IMR-90 (cell line): ENCODE results near the gene COL4A2. TPM values are rescaled to one million over a fixed set of nuclear protein-coding genes. Genes with fewer than 3 reads are reported as not detected.

ENCODE experiments used
- ATAC-seq: fragments of 200-7000 bp; cut with Tn5 transposase; 2 replicates; pipeline ENCODE4 v1.9.1; 2020; ENCODE audit warnings: low read depth, mild to moderate bottlenecking, moderate library complexity
- BruUV-seq: library from RNA; stranded (reverse); fragments of 400-500 nt; replicated peaks from 2 replicates; lab custom pipeline; 2021; lab: Mats Ljungman, UMichigan
- CTCF ChIA-PET: fragments of 300-600 bp; formaldehyde crosslinking; extraction: SDS; loops from one replicate; lab custom pipeline; 2021; ENCODE audit warnings: antibody characterized with exemption; lab: Yijun Ruan, JAX
- POLR2A ChIA-PET: fragments of 300-600 bp; sonication (Branson Sonifier 250); formaldehyde crosslinking; loops from one replicate; lab custom pipeline; 2022; ENCODE audit warnings: antibody characterized with exemption; ENCODE audit not compliant: unreplicated experiment; lab: Charles Lee
- DNase-seq: peaks from one replicate; pipeline ENCODE4 v3.0.0; 2013
- H2AFZ ChIP-seq: replicated peaks from 2 replicates; pipeline ENCODE3; 2013; ENCODE audit warnings: low read length, mild to moderate bottlenecking; ENCODE audit not compliant: poor library complexity
- H2AK5ac ChIP-seq: 2 replicates; pipeline ENCODE4 v1.6.1; 2013; ENCODE audit warnings: low read depth, low read length, inconsistent platforms
- H2AK9ac ChIP-seq: replicated peaks from 2 replicates; pipeline ENCODE3; 2013; ENCODE audit warnings: mild to moderate bottlenecking, low read depth, low read length, moderate library complexity; ENCODE audit not compliant: poor library complexity
- H2BK120ac ChIP-seq: 2 replicates; pipeline ENCODE4 v1.6.1; 2013; ENCODE audit warnings: low read depth, low read length, inconsistent platforms
- H2BK15ac ChIP-seq: 3 replicates; pipeline ENCODE4 v1.6.1; 2013; ENCODE audit warnings: low read depth, low read length, inconsistent platforms
- H2BK20ac ChIP-seq: 2 replicates; pipeline ENCODE4 v1.6.1; 2013; ENCODE audit warnings: low read depth, mild to moderate bottlenecking, inconsistent platforms, low read length, moderate library complexity
- H2BK5ac ChIP-seq: 2 replicates; pipeline ENCODE4 v1.6.1; 2013; ENCODE audit warnings: mild to moderate bottlenecking, low read depth, low read length, inconsistent platforms; ENCODE audit not compliant: poor library complexity, severe bottlenecking
- H3K14ac ChIP-seq: replicated peaks from 2 replicates; pipeline ENCODE4 v1.6.1; 2013; ENCODE audit warnings: low read depth, low read length, inconsistent platforms
- H3K18ac ChIP-seq: 2 replicates; pipeline ENCODE4 v1.6.1; 2013; ENCODE audit warnings: low read depth, low read length, control low read depth
- H3K23ac ChIP-seq: 2 replicates; pipeline ENCODE4 v1.6.1; 2013; ENCODE audit warnings: low read depth, low read length, inconsistent platforms
- H3K27ac ChIP-seq: 2 replicates; pipeline ENCODE4 v1.5.1; 2013; ENCODE audit warnings: mild to moderate bottlenecking, control low read depth, low read length; ENCODE audit not compliant: insufficient read depth
- H3K27me3 ChIP-seq: 2 replicates; pipeline ENCODE4 v1.6.1; 2013; ENCODE audit warnings: low read length; ENCODE audit not compliant: control insufficient read depth, insufficient read depth
- H3K36me3 ChIP-seq: 2 replicates; pipeline ENCODE4 v1.6.1; 2013; ENCODE audit warnings: low read length, mixed read lengths; ENCODE audit not compliant: control insufficient read depth, insufficient read depth
- H3K4ac ChIP-seq: 2 replicates; pipeline ENCODE4 v1.6.1; 2013; ENCODE audit warnings: low read depth, low read length, inconsistent platforms
- H3K4me1 ChIP-seq: 2 replicates; pipeline ENCODE4 v1.6.1; 2013; ENCODE audit warnings: low read length, mixed read lengths; ENCODE audit not compliant: control insufficient read depth, insufficient read depth
- H3K4me2 ChIP-seq: 2 replicates; pipeline ENCODE4 v1.6.1; 2013; ENCODE audit warnings: low read depth, mild to moderate bottlenecking, control low read depth, low read length, moderate library complexity
- H3K4me3 ChIP-seq: 2 replicates; pipeline ENCODE4 v1.5.1; 2013; ENCODE audit warnings: low read depth, mild to moderate bottlenecking, control low read depth, low read length, moderate library complexity; ENCODE audit not compliant: insufficient read depth
- H3K56ac ChIP-seq: 2 replicates; pipeline ENCODE4 v1.6.1; 2013; ENCODE audit warnings: low read length, inconsistent platforms; ENCODE audit not compliant: insufficient read depth; ENCODE audit errors: extremely low read depth
- H3K79me1 ChIP-seq, 2 experiments: 2 replicates each; pipeline ENCODE4 v1.6.1; 2013; ENCODE audit warnings: low read length in 2 of 2, inconsistent platforms in 1 of 2, low read depth in 1 of 2
- H3K9ac ChIP-seq: 2 replicates; pipeline ENCODE4 v1.6.1; 2013; ENCODE audit warnings: low read depth, low read length, control low read depth
- H3K9me1 ChIP-seq: 2 replicates; pipeline ENCODE4 v1.6.1; 2013; ENCODE audit warnings: low read length, inconsistent platforms; ENCODE audit not compliant: insufficient read depth
- H3K9me3 ChIP-seq: 2 replicates; pipeline ENCODE4 v1.6.1; 2013; ENCODE audit warnings: low read length; ENCODE audit not compliant: control insufficient read depth, insufficient read depth
- H4K20me1 ChIP-seq: 2 replicates; pipeline ENCODE4 v1.6.1; 2013; ENCODE audit warnings: low read length, inconsistent platforms; ENCODE audit not compliant: insufficient read depth
- H4K5ac ChIP-seq: 2 replicates; pipeline ENCODE4 v1.6.1; 2013; ENCODE audit warnings: mild to moderate bottlenecking, low read depth, low read length, control low read depth
- H4K8ac ChIP-seq, 2 experiments: 2 replicates each; pipeline ENCODE4 v1.6.1; 2013; ENCODE audit warnings: low read depth in 2 of 2, low read length in 2 of 2, control low read depth in 1 of 2, inconsistent platforms in 1 of 2
- H4K91ac ChIP-seq: 2 replicates; pipeline ENCODE4 v1.6.1; 2013; ENCODE audit warnings: low read depth, low read length, inconsistent platforms; ENCODE audit not compliant: insufficient read depth
- CEBPB ChIP-seq: IDR thresholded peaks from 2 replicates; pipeline ENCODE4 v1.6.1; 2012; ENCODE audit warnings: low read depth, low read length, improper control_type of control experiment
- CTCF ChIP-seq: conservative IDR thresholded peaks from 2 replicates; pipeline ENCODE4 v1.5.1; 2012; ENCODE audit warnings: mild to moderate bottlenecking, low read depth, low read length, improper control_type of control experiment
- ELK1 ChIP-seq: fragments of 150-350 bp; IDR thresholded peaks from 2 replicates; pipeline ENCODE4 v1.6.1; 2016; ENCODE audit warnings: low read depth, mild to moderate bottlenecking, low read length, moderate library complexity, borderline replicate concordance
- FOS ChIP-seq: fragments of 150-350 bp; IDR thresholded peaks from 2 replicates; pipeline ENCODE4 v1.6.1; 2016; ENCODE audit warnings: low read depth, low read length
- MAZ ChIP-seq: IDR thresholded peaks from 2 replicates; pipeline ENCODE4 v1.6.1; 2012; ENCODE audit warnings: low read depth, mild to moderate bottlenecking, low read length, improper control_type of control experiment, moderate library complexity, borderline replicate concordance
- MXI1 ChIP-seq: IDR thresholded peaks from 2 replicates; pipeline ENCODE4 v1.6.1; 2012; ENCODE audit warnings: low read depth, mild to moderate bottlenecking, low read length, moderate library complexity, borderline replicate concordance
- RAD21 ChIP-seq: IDR thresholded peaks from 2 replicates; pipeline ENCODE4 v1.6.1; 2012; ENCODE audit warnings: low read length, improper control_type of control experiment
- RCOR1 ChIP-seq: IDR thresholded peaks from 2 replicates; pipeline ENCODE4 v1.6.1; 2012; ENCODE audit warnings: mild to moderate bottlenecking, low read length, improper control_type of control experiment; ENCODE audit not compliant: insufficient replicate concordance
- RFX5 ChIP-seq: IDR thresholded peaks from 2 replicates; pipeline ENCODE4 v1.8.0; 2012; ENCODE audit warnings: low read depth, mild to moderate bottlenecking, low read length, moderate library complexity
- USF2 ChIP-seq: fragments of 150-350 bp; IDR thresholded peaks from 2 replicates; pipeline ENCODE4 v1.6.1; 2017; ENCODE audit warnings: mild to moderate bottlenecking, antibody characterized with exemption, low read length, low read depth
- WGBS, 2 experiments: methylation state at CpG; one replicate each; pipeline versions ENCODE4 v1.1.5 to v1.1.7; 2013; ENCODE audit warnings: missing lambda C conversion rate in 2 of 2; ENCODE audit not compliant: insufficient read length in 1 of 2; ENCODE audit errors: extremely low coverage in 2 of 2; 5-methylcytosine and 5-hydroxymethylcytosine counted together
- dilution Hi-C: fragments of 300-500 bp; cut with HindIII; formaldehyde crosslinking; loops from one replicate; pipeline ENCODE4 v1.14.3; 2018; ENCODE audit warnings: low sequenced_read_pairs; ENCODE audit not compliant: unreplicated experiment
- in situ Hi-C: fragments of 300-500 bp; cut with MboI; formaldehyde crosslinking; loops from 3 replicates; pipeline ENCODE4 v1.14.3; 2019; ENCODE audit warnings: low sequenced_read_pairs, inconsistent platforms, mixed read lengths
- intact Hi-C: fragments of 100-400 bp; cut with micrococcal nuclease; formaldehyde crosslinking; loops from 2 replicates; pipeline ENCODE4 v1.10.0; 2022
- polyA plus RNA-seq, 3 experiments: library from polyadenylated mRNA; depleted of rRNA; stranded (reverse); fragments of >200 nt; gene quantifications; 2 replicates each; pipeline ENCODE4 v1.2.3, GENCODE V29; 2012; ENCODE audit warnings: low replicate concordance in 1 of 3
- total RNA-seq: library from RNA; depleted of rRNA; stranded (reverse); fragments of >200 nt; gene quantifications from 2 replicates; pipeline ENCODE4 v1.2.3, GENCODE V29; 2012

The COL4A2 gene
- total and polyA plus RNA-seq, 2 of the 4 experiments (the other 2 are of a cell fraction) = 90.7 to 457 TPM

GRCh38 chr13:110518571-110518970 lies 211.5 kb downstream of the COL4A2 start:
- H3K4ac ChIP-seq = no peak overlapping the region
- no peak overlapping the region for H2AFZ ChIP-seq
- 77% methylated on average over 5 of the region's 11 CpGs; no CpG with 5 or more reads in 1 of the 2 experiments for WGBS, 2 experiments
- CTCF ChIA-PET = interaction anchor here (1.0 kb wide), 1 partner anchor 9 kb away, joined by 3 read pairs; no protein-coding TSS in a partner anchor
- no peaks in the 10 kb centered on the region; the same call in 1 of the 2 replicates for H4K20me1 ChIP-seq
- H4K8ac ChIP-seq = no peak overlapping the region
- intact Hi-C loops = no loop called here
- no peak overlapping the region for H2AK9ac ChIP-seq
- no peak overlapping the region for H3K9ac ChIP-seq
- no peak overlapping the region for H2BK15ac ChIP-seq
- peaks cover 8% of the 10 kb centered on the region for H3K9me1 ChIP-seq
- dilution Hi-C loops = no loop called here
- no peak for DNase-seq
- no peak overlapping the region for H3K18ac ChIP-seq
- ATAC-seq = peak; percentile 7; the same call in 1 of the 2 replicates
- in situ Hi-C loops = no loop called here
- H3K36me3 ChIP-seq = peaks cover 18% of the 10 kb centered on the region
- no peak overlapping the region for H3K23ac ChIP-seq
- H4K5ac ChIP-seq = no peak overlapping the region
- H3K56ac ChIP-seq = no peak overlapping the region
- BruUV-seq = no TSS peak
- no peak overlapping the region for H3K4me3 ChIP-seq
- H3K27ac ChIP-seq = no peak overlapping the region
- TF ChIP-seq CTCF = no peak
- TF ChIP-seq RFX5 = no peak
- no peak for TF ChIP-seq RCOR1
- TF ChIP-seq MXI1 = no peak
- TF ChIP-seq CEBPB = no peak
- no peak for TF ChIP-seq MAZ
- no peak for TF ChIP-seq RAD21
- no peak for TF ChIP-seq FOS
- no peak for TF ChIP-seq USF2
- no peak for TF ChIP-seq ELK1
- H2BK5ac ChIP-seq = no peak overlapping the region
- H3K4me1 ChIP-seq = no peaks in the 10 kb centered on the region; the same call in 1 of the 2 replicates
- no peaks in the 10 kb centered on the region for H3K9me3 ChIP-seq
- POLR2A ChIA-PET = no interaction called here
- no peak overlapping the region for H4K91ac ChIP-seq
- H2BK120ac ChIP-seq = no peak overlapping the region
- no peaks in the 10 kb centered on the region for H3K27me3 ChIP-seq
- H3K14ac ChIP-seq = no peak overlapping the region
- no peak overlapping the region for H3K4me2 ChIP-seq
- H2AK5ac ChIP-seq = no peak overlapping the region
- H2BK20ac ChIP-seq = no peak overlapping the region
- no peaks in the 10 kb centered on the region for H3K79me1 ChIP-seq
